Epithelial cell of esophagus (primary cell): ENCODE data around the gene TMCO4.

Experiments used
- DNase-seq: peaks from one replicate; pipeline ENCODE4 v3.0.0; 2010; ENCODE audit warnings: low read depth
- H3K4me3 ChIP-seq: 2 replicates; pipeline ENCODE4 v1.5.1; 2011; ENCODE audit warnings: mild to moderate bottlenecking, low read length, control low read depth
- CTCF ChIP-seq: IDR thresholded peaks from 2 replicates; pipeline ENCODE4 v1.5.1; 2011; ENCODE audit warnings: low read depth, mild to moderate bottlenecking, low read length, control low read depth, inconsistent platforms; ENCODE audit not compliant: insufficient read depth; ENCODE audit errors: missing control alignments

The TMCO4 gene

GRCh38 chr1:19648689-19649088, 151.0 kb downstream of the TMCO4 start:
- H3K4me3 ChIP-seq: no peak overlapping the region
- TF ChIP-seq CTCF: peak; percentile 59
- peak; percentile 74 for DNase-seq

- no peak for TF ChIP-seq CTCF
- no peak overlapping the region for H3K4me3 ChIP-seq
- DNase-seq: no peak
Observed at GRCh38 chr1:19648239-19648638, 151.5 kb downstream of the TMCO4 start.

DNA sequence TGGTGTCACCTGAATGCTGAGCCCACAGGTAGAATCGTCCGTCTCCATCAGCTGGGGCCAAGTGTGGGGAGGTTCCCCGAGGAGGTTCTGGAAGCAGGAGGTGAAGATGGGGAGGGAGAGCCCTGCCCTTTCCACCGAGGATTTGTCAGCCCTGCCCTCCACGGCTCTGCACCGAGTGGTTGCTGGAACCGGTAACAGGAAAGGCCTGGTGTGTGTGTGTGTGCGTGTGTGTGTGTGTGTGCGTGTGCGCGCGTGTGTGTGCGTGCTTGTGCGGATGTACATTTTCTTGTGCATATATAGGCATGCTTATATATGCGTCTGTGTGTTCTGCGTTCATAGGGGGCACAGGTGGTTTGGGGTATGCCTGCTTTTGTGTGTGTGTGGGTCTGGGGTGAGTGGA, 152.1 kb downstream of the TMCO4 start:
- no peak for TF ChIP-seq CTCF
- H3K4me3 ChIP-seq: no peak overlapping the region
- DNase-seq: peak; percentile 32

- H3K4me3 ChIP-seq: peak overlapping the region; percentile 69
- peak; percentile 73 for DNase-seq
- no peak for TF ChIP-seq CTCF
Observed at GRCh38 chr1:19646377-19647319, 153.1 kb downstream of the TMCO4 start.

DNA sequence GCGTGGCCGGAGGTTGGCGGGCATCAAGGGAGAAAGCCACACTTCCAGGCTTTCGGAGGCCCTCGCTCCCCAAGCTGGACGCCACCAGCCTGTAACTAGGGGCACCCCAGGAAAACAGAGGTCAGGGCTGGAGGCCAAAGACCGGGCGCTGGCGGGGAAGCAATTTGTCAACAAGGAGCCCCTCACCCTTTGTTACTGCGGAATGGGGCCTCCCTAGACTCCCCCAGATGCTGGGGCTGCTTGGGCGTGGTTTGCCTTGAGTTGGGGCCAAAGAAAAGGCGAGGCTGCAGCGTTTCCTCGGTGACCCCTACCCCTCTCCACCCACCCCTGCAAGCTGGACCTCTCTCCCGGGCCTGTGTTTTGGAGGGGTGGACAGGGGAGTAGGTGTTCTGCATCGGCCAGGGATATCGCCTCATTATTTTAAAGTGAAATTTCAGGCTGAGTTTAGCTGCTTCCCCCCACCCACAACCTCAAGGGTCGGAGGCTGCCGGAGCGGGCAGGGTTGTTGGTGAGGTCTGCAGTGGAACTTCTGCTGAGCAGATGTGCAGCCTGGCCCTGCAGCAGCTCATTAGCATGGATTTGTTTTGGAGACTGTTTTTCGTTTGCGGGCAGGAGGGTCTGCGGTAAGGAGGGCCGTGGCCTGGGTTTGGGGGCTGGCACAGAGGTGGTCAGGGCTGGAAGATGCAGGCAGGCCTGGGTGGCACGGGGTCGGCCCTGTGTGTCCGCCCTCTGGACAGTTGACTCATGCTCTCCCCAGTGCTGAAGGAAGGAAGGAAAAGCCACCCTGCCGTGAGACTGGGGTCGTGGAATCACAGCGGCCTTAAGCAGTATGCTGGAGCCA, 154.1 kb downstream of the TMCO4 start:
- no peak for TF ChIP-seq CTCF
- no peak for DNase-seq
- peak overlapping the region; percentile 69 for H3K4me3 ChIP-seq

DNA sequence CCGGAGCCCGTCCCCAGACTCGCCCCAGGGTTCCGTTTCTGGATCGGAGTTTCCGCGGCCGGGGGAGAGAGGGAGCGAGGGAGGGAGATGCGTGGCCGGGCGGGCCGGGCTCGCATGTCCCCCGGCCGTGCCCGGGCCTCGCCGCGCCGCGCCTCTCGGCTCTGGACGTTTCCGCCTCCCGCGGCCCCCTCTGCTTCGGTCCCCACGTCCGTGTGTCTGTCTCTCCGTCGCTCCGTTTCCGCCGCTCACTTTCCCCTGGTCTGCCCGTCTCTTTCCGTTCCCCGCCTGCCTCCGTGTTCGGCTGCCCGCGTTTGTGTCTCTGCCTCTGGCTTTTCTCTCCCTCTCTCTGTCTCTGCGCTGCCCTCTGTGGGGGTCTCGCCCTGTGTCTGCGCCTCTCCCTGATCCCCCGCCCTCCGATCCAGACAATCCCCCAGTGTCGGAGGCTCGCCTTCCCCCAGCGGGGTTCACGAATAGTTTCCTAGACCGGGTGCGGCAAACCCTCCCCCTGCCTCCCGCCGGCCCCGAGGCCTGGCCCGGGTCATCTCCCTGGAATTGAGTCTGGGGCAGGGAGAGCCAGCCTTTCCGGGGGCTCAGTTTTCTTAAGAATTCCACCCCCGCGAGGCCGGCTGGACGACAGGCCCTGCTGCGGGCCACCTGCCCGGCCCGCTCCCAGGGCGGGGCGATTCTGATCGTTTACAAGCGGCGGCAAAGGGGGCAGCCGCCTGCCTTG, 154.9 kb downstream of the TMCO4 start:
- no peak for DNase-seq
- TF ChIP-seq CTCF: no peak
- H3K4me3 ChIP-seq: peak overlapping the region; percentile 69
